C4-2B (cell line): Measurements from ENCODE around the gene RTN3.

Experiments
- H3K27ac ChIP-seq: fragments of 450-650 bp; 2 replicates; pipeline ENCODE4 v1.5.1; 2017
- CTCF ChIP-seq: fragments of 450-650 bp; conservative IDR thresholded peaks from 2 replicates; pipeline ENCODE4 v1.5.1; 2017; ENCODE audit warnings: mild to moderate bottlenecking
- ZFX ChIP-seq: fragments of 450-650 bp; IDR thresholded peaks from 2 replicates; pipeline ENCODE4 v1.6.1; 2017

Gene RTN3

GRCh38 chr11:63671322-63672155 lies 9.8 kb upstream of the RTN3 start, which contains the start of gene ATL3:
Gene ATL3, minus strand, starts transcription at chr11:63671376. Its CDS starts 41 bp downstream, at chr11:63671335.
- TF ChIP-seq ZFX = peak; percentile 97
- no peak for TF ChIP-seq CTCF
- peak within 1 kb of the TSS; percentile 96 for H3K27ac ChIP-seq

GRCh38 chr11:63672156-63672463 lies 9.2 kb upstream of the RTN3 start:
- peak overlapping the region; percentile 96 for H3K27ac ChIP-seq

GRCh38 chr11:63672936-63673539 lies 8.3 kb upstream of the RTN3 start:
- no peak overlapping the region for H3K27ac ChIP-seq
- no peak for TF ChIP-seq CTCF
- no peak for TF ChIP-seq ZFX

More at GRCh38 chr11:63672156-63672463, 9.2 kb upstream of the RTN3 start:
- TF ChIP-seq CTCF (no peak), ZFX (no peak)

- H3K27ac ChIP-seq = no peak overlapping the region
Observed at GRCh38 chr11:63673579-63673978, 7.7 kb upstream of the RTN3 start.

GRCh38 chr11:63680834-63681320 lies 423 bp upstream of the RTN3 start:
- TF ChIP-seq ZFX (no peak), CTCF (no peak)
- peak overlapping the region; percentile 95 for H3K27ac ChIP-seq

More at GRCh38 chr11:63673579-63673978, 7.7 kb upstream of the RTN3 start:
- TF ChIP-seq CTCF = no peak
- TF ChIP-seq ZFX = no peak

GRCh38 chr11:63682066-63683021 lies 1.0 kb downstream of the RTN3 start:
- peak overlapping the region; percentile 95 for H3K27ac ChIP-seq
- no peak for TF ChIP-seq ZFX
- TF ChIP-seq CTCF = no peak; the same call in 1 of the 2 replicates
